ENCODE data around the gene TK1. TPM values are rescaled to one million over a fixed set of nuclear protein-coding genes. Genes with fewer than 3 reads are reported as not detected.

TK1 gene
- total RNA-seq, 2 donors from 2014 or later: 0.66 to 4.9 TPM

DNA sequence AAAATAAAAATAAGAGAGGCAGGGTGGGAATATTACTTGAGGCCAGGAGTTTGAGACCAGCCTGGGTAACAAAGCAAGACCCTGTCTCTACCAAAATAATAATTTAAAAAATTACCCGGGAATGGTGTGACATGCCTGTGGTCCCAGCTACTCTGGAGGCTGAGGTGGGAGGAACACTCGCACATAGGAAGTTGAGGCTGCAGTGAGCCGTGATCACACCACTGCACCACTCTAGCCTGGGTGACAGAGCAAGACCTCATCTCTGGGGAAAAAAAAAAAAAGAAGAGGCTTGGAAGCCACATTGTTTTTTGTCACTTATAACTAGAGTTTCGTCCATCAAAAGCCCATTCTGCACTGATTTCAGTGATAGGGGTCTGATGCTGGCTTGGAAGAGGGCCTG is 41.3 kb upstream of the TK1 start:
- TF ChIP-seq, protein P1, sequence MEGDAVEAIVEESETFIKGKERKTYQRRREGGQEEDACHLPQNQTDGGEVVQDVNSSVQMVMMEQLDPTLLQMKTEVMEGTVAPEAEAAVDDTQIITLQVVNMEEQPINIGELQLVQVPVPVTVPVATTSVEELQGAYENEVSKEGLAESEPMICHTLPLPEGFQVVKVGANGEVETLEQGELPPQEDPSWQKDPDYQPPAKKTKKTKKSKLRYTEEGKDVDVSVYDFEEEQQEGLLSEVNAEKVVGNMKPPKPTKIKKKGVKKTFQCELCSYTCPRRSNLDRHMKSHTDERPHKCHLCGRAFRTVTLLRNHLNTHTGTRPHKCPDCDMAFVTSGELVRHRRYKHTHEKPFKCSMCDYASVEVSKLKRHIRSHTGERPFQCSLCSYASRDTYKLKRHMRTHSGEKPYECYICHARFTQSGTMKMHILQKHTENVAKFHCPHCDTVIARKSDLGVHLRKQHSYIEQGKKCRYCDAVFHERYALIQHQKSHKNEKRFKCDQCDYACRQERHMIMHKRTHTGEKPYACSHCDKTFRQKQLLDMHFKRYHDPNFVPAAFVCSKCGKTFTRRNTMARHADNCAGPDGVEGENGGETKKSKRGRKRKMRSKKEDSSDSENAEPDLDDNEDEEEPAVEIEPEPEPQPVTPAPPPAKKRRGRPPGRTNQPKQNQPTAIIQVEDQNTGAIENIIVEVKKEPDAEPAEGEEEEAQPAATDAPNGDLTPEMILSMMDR (IDR thresholded peaks at IDR 0.05): no peak
- no peak for TF ChIP-seq POLR2A (IDR thresholded peaks at IDR 0.05)
- 66 to 74% methylated on average over 4 of the region's 4 CpGs for WGBS, 2 donors
- DNase-seq (no peak), ATAC-seq (no peak)
- no peak overlapping the region for H3K27ac ChIP-seq
- no peaks in the 10 kb centered on the region for H3K4me1 ChIP-seq
- H3K9me3 ChIP-seq: no peaks in the 10 kb centered on the region
- no peaks in the 10 kb centered on the region for H3K36me3 ChIP-seq (replicated peaks in 1 of 2; ENCODE audit: insufficient read depth in 1 of 2, low read depth in 2 of 2)
- intact Hi-C loops (cut with DNase I): no loop called here
- no peak overlapping the region for H3K4me3 ChIP-seq
- H3K27me3 ChIP-seq: peaks cover 3 to 17% of the 10 kb centered on the region in 2 donors

DNA sequence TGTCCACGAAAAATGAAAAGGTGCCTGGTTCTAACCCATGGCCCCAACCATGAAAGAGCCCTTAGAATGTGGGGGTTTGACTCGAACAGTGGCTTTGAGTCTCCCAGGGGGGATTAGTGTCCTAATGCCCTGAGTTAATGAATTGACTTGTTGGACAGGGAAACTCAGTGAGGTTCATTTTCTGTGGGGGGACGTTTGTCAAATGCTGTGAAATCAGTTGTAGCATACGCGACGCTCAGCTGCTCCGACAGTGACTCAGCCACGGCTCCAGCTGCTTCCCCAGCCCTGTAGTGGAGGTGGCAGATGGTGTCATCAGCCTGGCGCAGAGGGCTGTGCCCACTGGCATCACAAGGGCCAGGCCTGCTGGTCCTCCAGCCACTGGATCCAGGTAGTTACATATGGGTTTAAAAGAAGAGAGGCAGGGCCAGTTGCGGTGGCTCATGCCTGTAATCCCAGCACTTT is 40.6 kb upstream of the TK1 start:
- H3K9me3 ChIP-seq: no peaks in the 10 kb centered on the region
- ATAC-seq (no peak), DNase-seq (no peak)
- 67 to 92% methylated on average over 6 to 10 of the region's 10 CpGs for WGBS, 2 donors
- intact Hi-C loops (cut with DNase I): no loop called here
- no peak overlapping the region for H3K27ac ChIP-seq
- no peaks in the 10 kb centered on the region for H3K4me1 ChIP-seq
- no peak overlapping the region for H3K4me3 ChIP-seq
- no peaks in the 10 kb centered on the region for H3K36me3 ChIP-seq (replicated peaks in 1 of 2; ENCODE audit: insufficient read depth in 1 of 2, low read depth in 2 of 2)
- TF ChIP-seq, protein P1 (IDR thresholded peaks at IDR 0.05): no peak
- no peak for TF ChIP-seq POLR2A (IDR thresholded peaks at IDR 0.05)
- H3K27me3 ChIP-seq: peaks cover 3 to 16% of the 10 kb centered on the region in 2 donors

DNA sequence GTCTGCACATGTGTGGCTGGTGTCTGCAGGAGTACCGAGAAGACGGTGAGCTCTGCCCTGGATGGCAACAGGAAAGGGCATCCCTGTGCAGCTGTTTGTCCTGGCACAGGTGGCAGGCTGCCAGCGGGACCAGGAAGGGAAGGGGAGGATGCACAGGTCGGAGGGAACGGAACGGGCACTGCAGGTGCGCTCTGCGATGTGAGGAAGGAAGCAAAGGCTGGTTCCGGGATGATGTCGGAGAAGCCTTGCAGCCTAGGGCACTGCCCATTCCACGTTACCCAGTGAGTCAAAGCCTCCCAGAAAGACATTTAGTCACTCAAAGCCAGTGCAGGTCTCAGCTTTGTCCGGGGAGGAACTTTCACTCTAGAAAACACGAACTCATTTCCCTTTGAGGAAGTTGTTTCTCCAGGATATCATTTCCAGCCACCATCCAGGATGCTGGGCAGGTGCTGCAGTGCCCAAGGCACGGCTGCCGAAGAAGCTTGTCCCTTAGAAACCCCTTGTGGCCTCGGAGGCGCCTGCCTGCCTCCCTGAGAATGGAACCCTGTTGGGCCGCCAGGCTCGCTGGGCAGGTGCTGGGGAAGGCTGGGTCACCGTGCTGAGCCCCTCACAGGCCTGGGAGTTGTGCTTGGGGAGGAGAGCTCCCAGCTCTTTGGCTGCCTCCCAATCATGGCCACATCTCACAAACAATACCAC is 40.1 kb upstream of the TK1 start:
- no peak overlapping the region for H3K27ac ChIP-seq
- no peak for DNase-seq
- H3K27me3 ChIP-seq: peaks cover 3 to 10% of the 10 kb centered on the region in 2 donors
- H3K36me3 ChIP-seq (replicated peaks in 1 of 2; ENCODE audit: insufficient read depth in 1 of 2, low read depth in 2 of 2): no peaks in the 10 kb centered on the region
- intact Hi-C loops (cut with DNase I): no loop called here
- H3K4me1 ChIP-seq: no peaks in the 10 kb centered on the region
- TF ChIP-seq, protein P1 (IDR thresholded peaks at IDR 0.05): no peak
- TF ChIP-seq POLR2A (IDR thresholded peaks at IDR 0.05): no peak
- H3K4me3 ChIP-seq: no peak overlapping the region
- WGBS, 2 donors: 58 to 69% methylated on average over 14 to 20 of the region's 20 CpGs
- ATAC-seq: no peak
- H3K9me3 ChIP-seq: no peaks in the 10 kb centered on the region

DNA sequence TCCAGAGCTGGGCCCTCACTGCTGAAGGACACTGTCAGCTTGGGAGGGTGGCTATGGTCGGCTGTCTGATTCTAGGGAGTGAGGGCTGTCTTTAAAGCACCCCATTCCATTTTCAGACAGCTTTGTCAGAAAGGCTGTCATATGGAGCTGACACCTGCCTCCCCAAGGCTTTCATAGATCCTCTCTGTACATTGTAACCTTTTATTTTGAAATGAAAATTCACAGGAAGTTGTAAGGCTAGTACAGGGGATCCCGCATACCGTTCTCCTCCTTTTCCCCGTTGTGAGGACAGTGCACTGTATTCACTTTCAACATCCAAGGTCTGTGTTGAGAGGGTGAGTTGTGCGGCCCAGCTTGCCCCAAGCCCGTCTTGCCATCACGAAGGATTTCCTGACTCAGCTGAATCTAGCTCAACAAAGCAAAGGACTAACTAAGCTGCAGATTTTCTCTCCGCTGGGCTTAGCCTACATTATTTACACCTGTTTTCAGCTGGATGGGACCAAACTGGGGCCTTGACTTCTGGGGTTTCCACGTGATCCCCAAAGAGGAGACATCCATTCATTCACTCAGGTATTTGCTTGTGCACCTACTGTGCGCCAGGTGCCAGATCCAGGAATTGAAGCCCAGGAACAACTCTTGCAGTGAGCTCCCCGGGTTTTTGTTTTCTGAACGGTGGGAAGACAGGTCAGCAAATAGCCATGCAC is 39.4 kb upstream of the TK1 start:
- Histone ChIP-seq H3K27me3 (peaks cover 2 to 6% of the 10 kb centered on the region in 2 donors), H3K36me3 (replicated peaks in 1 of 2; ENCODE audit: insufficient read depth in 1 of 2, low read depth in 2 of 2) (no peaks in the 10 kb centered on the region), H3K27ac (no peak overlapping the region), H3K4me1 (no peaks in the 10 kb centered on the region), H3K9me3 (no peaks in the 10 kb centered on the region), H3K4me3 (no peak overlapping the region)
- TF ChIP-seq POLR2A (IDR thresholded peaks at IDR 0.05): no peak
- TF ChIP-seq, protein P1 (IDR thresholded peaks at IDR 0.05): no peak
- intact Hi-C loops (cut with DNase I): no loop called here
- ATAC-seq (no peak), DNase-seq (no peak)
- WGBS, 2 donors: 73 to 77% methylated on average over 11 to 12 of the region's 12 CpGs

Data from body of pancreas (tissue), 4 donors.